Neural cell (in vitro differentiated cells): ENCODE results near the gene ZBTB46. TPM values are rescaled to one million over a fixed set of nuclear protein-coding genes. Genes with fewer than 3 reads are reported as not detected.

Source experiments
- H2AFZ ChIP-seq: fragments of 200-600, 300-800 bp; sonication (generic), shearing (Covaris generic); 2 replicates; pipeline ENCODE4 v1.6.0; 2014; ENCODE audit warnings: low read depth, mild to moderate bottlenecking, antibody characterized with exemption, low read length, moderate library complexity
- H3F3A ChIP-seq: fragments of 200-600 bp; shearing (Covaris generic); 2 replicates; pipeline ENCODE4 v1.6.1; 2016; ENCODE audit warnings: mild to moderate bottlenecking, moderate library complexity, mixed read lengths, antibody characterized with exemption, low read length; ENCODE audit not compliant: insufficient read depth, poor library complexity, severe bottlenecking
- H3K27ac ChIP-seq: fragments of 200-600, 300-800 bp; sonication (generic), shearing (Covaris generic); 2 replicates; pipeline ENCODE4 v1.5.1; 2014; ENCODE audit warnings: mild to moderate bottlenecking, low read length, moderate library complexity
- H3K27me3 ChIP-seq: fragments of 300-800, 200-600 bp; sonication (generic), shearing (Covaris generic); 2 replicates; pipeline ENCODE4 v1.6.0; 2014; ENCODE audit warnings: mild to moderate bottlenecking, low read depth, low read length, moderate library complexity; ENCODE audit not compliant: insufficient read depth
- H3K36me3 ChIP-seq: fragments of 300-800, 200-600 bp; sonication (generic), shearing (Covaris generic); 2 replicates; pipeline ENCODE4 v1.5.1; 2014; ENCODE audit warnings: mild to moderate bottlenecking, antibody characterized with exemption, low read length, moderate library complexity; ENCODE audit not compliant: insufficient read depth
- H3K4me2 ChIP-seq: fragments of 300-800, 200-600 bp; sonication (generic), shearing (Covaris generic); 2 replicates; pipeline ENCODE4 v1.6.0; 2014; ENCODE audit warnings: mild to moderate bottlenecking, low read length
- H3K4me3 ChIP-seq: fragments of 300-800, 200-600 bp; sonication (generic), shearing (Covaris generic); 2 replicates; pipeline ENCODE4 v1.5.1; 2014; ENCODE audit warnings: mild to moderate bottlenecking, low read length, moderate library complexity
- H3K79me2 ChIP-seq: fragments of 200-600 bp; shearing (Covaris generic); replicated peaks from 2 replicates; pipeline ENCODE4 v1.6.0; 2014; ENCODE audit warnings: mild to moderate bottlenecking, low read length, moderate library complexity; ENCODE audit not compliant: insufficient read depth
- H3K9ac ChIP-seq: fragments of 300-800, 200-600 bp; sonication (generic), shearing (Covaris generic); 2 replicates; pipeline ENCODE4 v1.6.1; 2016; ENCODE audit warnings: mild to moderate bottlenecking, low read length, mixed read lengths
- H3K9me2 ChIP-seq: fragments of 200-600 bp; shearing (Covaris generic); 2 replicates; pipeline ENCODE4 v1.6.1; 2016; ENCODE audit warnings: mild to moderate bottlenecking, low read length, mixed read lengths; ENCODE audit not compliant: insufficient read depth
- H3K9me3 ChIP-seq: fragments of 200-600, 300-800 bp; sonication (generic), shearing (Covaris generic); 2 replicates; pipeline ENCODE4 v1.6.1; 2016; ENCODE audit warnings: mild to moderate bottlenecking, mixed run types, low read length, moderate library complexity, mixed read lengths
- H4K20me1 ChIP-seq: fragments of 200-600 bp; shearing (Covaris generic); 2 replicates; pipeline ENCODE4 v1.6.1; 2016; ENCODE audit warnings: mild to moderate bottlenecking, mixed run types; ENCODE audit not compliant: insufficient read depth
- CTCF ChIP-seq: fragments of 450-650 bp; IDR thresholded peaks from 2 replicates; pipeline ENCODE4 v1.5.1; 2014; ENCODE audit warnings: antibody characterized with exemption, mild to moderate bottlenecking, moderate library complexity; ENCODE audit not compliant: poor library complexity, severe bottlenecking
- EP300 ChIP-seq: fragments of 450-650 bp; conservative IDR thresholded peaks from 2 replicates; pipeline ENCODE4 v1.6.1; 2014; ENCODE audit warnings: antibody characterized with exemption, mild to moderate bottlenecking, moderate library complexity; ENCODE audit not compliant: poor library complexity, severe bottlenecking
- EZH2 ChIP-seq: fragments of 200-600, 300-800 bp; shearing (Covaris generic), sonication (generic); IDR thresholded peaks from 2 replicates; pipeline ENCODE4 v1.6.1; 2014; ENCODE audit warnings: antibody characterized with exemption, low read length, borderline replicate concordance, mild to moderate bottlenecking; ENCODE audit not compliant: insufficient read depth, poor library complexity, severe bottlenecking
- MXI1 ChIP-seq: fragments of 450-650 bp; conservative IDR thresholded peaks from 2 replicates; pipeline ENCODE4 v1.6.1; 2014; ENCODE audit warnings: antibody characterized with exemption, mild to moderate bottlenecking; ENCODE audit not compliant: poor library complexity, severe bottlenecking
- POLR2AphosphoS5 ChIP-seq: IDR thresholded peaks from 2 replicates; pipeline ENCODE4 v1.6.1; 2012
- RAD21 ChIP-seq: fragments of 450-650 bp; conservative IDR thresholded peaks from 2 replicates; pipeline ENCODE4 v1.6.1; 2014; ENCODE audit warnings: antibody characterized with exemption, mild to moderate bottlenecking, moderate library complexity
- REST ChIP-seq: IDR thresholded peaks from 2 replicates; pipeline ENCODE4 v1.6.1; 2012; ENCODE audit warnings: borderline replicate concordance
- SMC3 ChIP-seq: fragments of 450-650 bp; conservative IDR thresholded peaks from 2 replicates; pipeline ENCODE4 v1.6.1; 2014; ENCODE audit warnings: antibody characterized with exemption, mild to moderate bottlenecking, moderate library complexity; ENCODE audit not compliant: poor library complexity
- TAF1 ChIP-seq: IDR thresholded peaks from 2 replicates; pipeline ENCODE4 v1.6.1; 2012; ENCODE audit warnings: low read depth
- polyA plus RNA-seq: library from polyadenylated mRNA; depleted of rRNA; stranded (reverse); fragments of >200 nt; gene quantifications from 2 replicates; pipeline ENCODE4 v1.2.3, GENCODE V29; 2014

Gene ZBTB46
- polyA plus RNA-seq, 1 donor from 2014 or later: 15.0 TPM

GRCh38 chr20:63746751-63747315 is 84.2 kb downstream of the ZBTB46 start:
- H3K9me3 ChIP-seq: no peaks in the 10 kb centered on the region
- no peak overlapping the region for H3K4me2 ChIP-seq
- no peaks in the 10 kb centered on the region for H4K20me1 ChIP-seq
- H3K4me3 ChIP-seq: no peak overlapping the region
- H2AFZ ChIP-seq: no peak overlapping the region
- H3F3A ChIP-seq: no peaks in the 10 kb centered on the region
- no peaks in the 10 kb centered on the region for H3K27me3 ChIP-seq
- H3K27ac ChIP-seq: no peak overlapping the region
- no peak overlapping the region for H3K9ac ChIP-seq
- no peak for TF ChIP-seq TAF1
- no peak for TF ChIP-seq EZH2
- no peak for TF ChIP-seq RAD21
- TF ChIP-seq SMC3: no peak
- no peak for TF ChIP-seq REST
- TF ChIP-seq MXI1: no peak
- TF ChIP-seq EP300: no peak
- no peak for TF ChIP-seq POLR2AphosphoS5
- TF ChIP-seq CTCF: no peak
- H3K36me3 ChIP-seq: no peaks in the 10 kb centered on the region
- H3K79me2 ChIP-seq: no peaks in the 10 kb centered on the region
- no peaks in the 10 kb centered on the region for H3K9me2 ChIP-seq

- Histone ChIP-seq H3K36me3 (no peaks in the 10 kb centered on the region), H3F3A (no peaks in the 10 kb centered on the region), H3K27ac (no peak overlapping the region), H2AFZ (no peak overlapping the region), H4K20me1 (no peaks in the 10 kb centered on the region), H3K9me3 (no peaks in the 10 kb centered on the region), H3K79me2 (no peaks in the 10 kb centered on the region), H3K9me2 (no peaks in the 10 kb centered on the region), H3K9ac (no peak overlapping the region), H3K27me3 (no peaks in the 10 kb centered on the region), H3K4me2 (no peak overlapping the region), H3K4me3 (no peak overlapping the region)
- TF ChIP-seq EZH2 (no peak), TAF1 (no peak), EP300 (no peak), POLR2AphosphoS5 (no peak), SMC3 (no peak), RAD21 (no peak), CTCF (no peak), MXI1 (no peak), REST (no peak)
Observed at GRCh38 chr20:63745961-63746731, 84.9 kb downstream of the ZBTB46 start.
